NT2/D1 (cell line): Measurements from ENCODE around the gene PM20D2.
A peak's percentile ranks its signal among the peaks of the same experiment; 100 is the strongest.

Experiments
- DNase-seq: peaks from one replicate; pipeline ENCODE4 v3.0.0-alpha.2; 2011; ENCODE audit warnings: low read depth, low spot score
- H3K27me3 ChIP-seq: 2 replicates; pipeline ENCODE4 v1.6.0; 2011; ENCODE audit warnings: mild to moderate bottlenecking; ENCODE audit not compliant: insufficient read length, insufficient read depth
- H3K36me3 ChIP-seq: 2 replicates; pipeline ENCODE4 v1.6.1; 2011; ENCODE audit warnings: mild to moderate bottlenecking, low read length, mixed read lengths; ENCODE audit not compliant: insufficient read depth, insufficient read length
- H3K4me1 ChIP-seq: 2 replicates; pipeline ENCODE4 v1.5.1; 2011; ENCODE audit not compliant: insufficient read depth, insufficient read length
- H3K4me3 ChIP-seq: 2 replicates; pipeline ENCODE4 v1.5.1; 2011; ENCODE audit warnings: low read depth; ENCODE audit not compliant: insufficient read length
- H3K9ac ChIP-seq: 2 replicates; pipeline ENCODE4 v1.6.0; 2011; ENCODE audit warnings: low read depth; ENCODE audit not compliant: insufficient read length
- H3K9me3 ChIP-seq: 2 replicates; pipeline ENCODE4 v1.5.1; 2011; ENCODE audit warnings: mild to moderate bottlenecking, low read length; ENCODE audit not compliant: insufficient read depth
- SUZ12 ChIP-seq: IDR thresholded peaks from 2 replicates; pipeline ENCODE4 v1.6.1; 2011; ENCODE audit not compliant: insufficient read length, insufficient read depth; ENCODE audit errors: extremely low read depth
- YY1 ChIP-seq: IDR thresholded peaks from 2 replicates; pipeline ENCODE4 v1.6.1; 2011; ENCODE audit not compliant: insufficient read length, insufficient read depth
- ZNF274 ChIP-seq: IDR thresholded peaks from 2 replicates; pipeline ENCODE4 v1.6.1; 2011; ENCODE audit warnings: mild to moderate bottlenecking, low read depth, low read length

Gene PM20D2

GRCh38 chr6:89134723-89135122 is 11.1 kb upstream of the PM20D2 start:
- no peak overlapping the region for H3K9ac ChIP-seq
- H3K27me3 ChIP-seq = peaks cover 35% of the 10 kb centered on the region
- no peaks in the 10 kb centered on the region for H3K36me3 ChIP-seq
- DNase-seq = no peak
- no peaks in the 10 kb centered on the region for H3K4me1 ChIP-seq
- peaks cover 46% of the 10 kb centered on the region for H3K9me3 ChIP-seq
- H3K4me3 ChIP-seq = no peak overlapping the region
- TF ChIP-seq SUZ12 = no peak
- TF ChIP-seq ZNF274 = no peak
- TF ChIP-seq YY1 = no peak

- H3K36me3 ChIP-seq = no peaks in the 10 kb centered on the region
- peaks cover 27% of the 10 kb centered on the region for H3K27me3 ChIP-seq
- no peak overlapping the region for H3K4me3 ChIP-seq
- no peak for DNase-seq
- H3K9ac ChIP-seq = no peak overlapping the region
- no peak for TF ChIP-seq YY1
- no peak for TF ChIP-seq ZNF274
- no peak for TF ChIP-seq SUZ12
- H3K4me1 ChIP-seq = no peaks in the 10 kb centered on the region
- H3K9me3 ChIP-seq = peaks cover 28% of the 10 kb centered on the region
Observed at GRCh38 chr6:89138173-89138572, 7.7 kb upstream of the PM20D2 start.

- Histone ChIP-seq H3K27me3 (peaks cover 34% of the 10 kb centered on the region), H3K4me1 (no peaks in the 10 kb centered on the region), H3K4me3 (no peak overlapping the region), H3K9me3 (peaks cover 13% of the 10 kb centered on the region; the same call in 1 of the 2 replicates), H3K9ac (no peak overlapping the region), H3K36me3 (no peaks in the 10 kb centered on the region)
- no peak for DNase-seq
- TF ChIP-seq ZNF274 (no peak), SUZ12 (no peak), YY1 (no peak)
Observed at GRCh38 chr6:89139509-89140346, 6.1 kb upstream of the PM20D2 start.

GRCh38 chr6:89140347-89141156 is 5.3 kb upstream of the PM20D2 start:
- Histone ChIP-seq H3K4me1 (no peaks in the 10 kb centered on the region), H3K9me3 (peaks cover 5% of the 10 kb centered on the region; the same call in 1 of the 2 replicates), H3K27me3 (peaks cover 39% of the 10 kb centered on the region), H3K4me3 (no peak overlapping the region), H3K36me3 (no peaks in the 10 kb centered on the region), H3K9ac (no peak overlapping the region)
- no peak for TF ChIP-seq YY1
- no peak for TF ChIP-seq ZNF274
- no peak for TF ChIP-seq SUZ12
- DNase-seq = no peak

- Histone ChIP-seq H3K4me3 (no peak overlapping the region), H3K36me3 (peaks cover 6% of the 10 kb centered on the region), H3K9me3 (no peaks in the 10 kb centered on the region), H3K27me3 (peaks cover 34% of the 10 kb centered on the region), H3K4me1 (no peaks in the 10 kb centered on the region), H3K9ac (no peak overlapping the region)
- DNase-seq = no peak
- no peak for TF ChIP-seq YY1
- no peak for TF ChIP-seq SUZ12
- no peak for TF ChIP-seq ZNF274
Observed at GRCh38 chr6:89144354-89144906, 1.4 kb upstream of the PM20D2 start.

- Histone ChIP-seq H3K9me3 (no peaks in the 10 kb centered on the region), H3K4me3 (peak overlapping the region; percentile 69), H3K27me3 (peaks cover 34% of the 10 kb centered on the region), H3K4me1 (no peaks in the 10 kb centered on the region), H3K9ac (peak overlapping the region; percentile 87), H3K36me3 (peaks cover 10% of the 10 kb centered on the region)
- DNase-seq = no peak
- TF ChIP-seq SUZ12 (no peak), YY1 (no peak), ZNF274 (no peak)
Observed at GRCh38 chr6:89145091-89145955, 532 bp upstream of the PM20D2 start.
